ENCODE results near the gene TSHR.

DNA sequence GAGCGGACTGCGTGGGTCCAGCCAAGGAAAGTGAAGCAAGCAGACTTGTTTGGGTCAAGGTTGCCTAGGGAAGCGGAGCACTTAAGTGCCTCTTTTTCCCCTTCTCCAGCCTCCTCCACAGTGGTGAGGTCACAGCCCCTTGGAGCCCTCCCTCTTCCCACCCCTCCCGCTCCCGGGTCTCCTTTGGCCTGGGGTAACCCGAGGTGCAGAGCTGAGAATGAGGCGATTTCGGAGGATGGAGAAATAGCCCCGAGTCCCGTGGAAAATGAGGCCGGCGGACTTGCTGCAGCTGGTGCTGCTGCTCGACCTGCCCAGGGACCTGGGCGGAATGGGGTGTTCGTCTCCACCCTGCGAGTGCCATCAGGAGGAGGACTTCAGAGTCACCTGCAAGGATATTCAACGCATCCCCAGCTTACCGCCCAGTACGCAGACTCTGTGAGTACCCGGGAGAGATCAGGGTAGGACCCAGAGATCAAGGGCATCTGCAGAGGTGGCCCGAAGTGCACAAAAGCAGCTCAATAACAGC lies at the start of gene TSHR:
- no peak for TF ChIP-seq CREB1 (CRISPR knock-in tag; IDR thresholded peaks at IDR 0.05; ENCODE audit: low read depth)
- TF ChIP-seq, protein P1, sequence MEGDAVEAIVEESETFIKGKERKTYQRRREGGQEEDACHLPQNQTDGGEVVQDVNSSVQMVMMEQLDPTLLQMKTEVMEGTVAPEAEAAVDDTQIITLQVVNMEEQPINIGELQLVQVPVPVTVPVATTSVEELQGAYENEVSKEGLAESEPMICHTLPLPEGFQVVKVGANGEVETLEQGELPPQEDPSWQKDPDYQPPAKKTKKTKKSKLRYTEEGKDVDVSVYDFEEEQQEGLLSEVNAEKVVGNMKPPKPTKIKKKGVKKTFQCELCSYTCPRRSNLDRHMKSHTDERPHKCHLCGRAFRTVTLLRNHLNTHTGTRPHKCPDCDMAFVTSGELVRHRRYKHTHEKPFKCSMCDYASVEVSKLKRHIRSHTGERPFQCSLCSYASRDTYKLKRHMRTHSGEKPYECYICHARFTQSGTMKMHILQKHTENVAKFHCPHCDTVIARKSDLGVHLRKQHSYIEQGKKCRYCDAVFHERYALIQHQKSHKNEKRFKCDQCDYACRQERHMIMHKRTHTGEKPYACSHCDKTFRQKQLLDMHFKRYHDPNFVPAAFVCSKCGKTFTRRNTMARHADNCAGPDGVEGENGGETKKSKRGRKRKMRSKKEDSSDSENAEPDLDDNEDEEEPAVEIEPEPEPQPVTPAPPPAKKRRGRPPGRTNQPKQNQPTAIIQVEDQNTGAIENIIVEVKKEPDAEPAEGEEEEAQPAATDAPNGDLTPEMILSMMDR (conservative IDR thresholded peaks at IDR 0.05; ENCODE audit: low read depth in 2 of 2) = no peak
- TF ChIP-seq JUNB (IDR thresholded peaks at IDR 0.05; ENCODE audit: unreplicated experiment) = no peak
- TF ChIP-seq EZH2 (IDR thresholded peaks at IDR 0.05; ENCODE audit: low read depth, unreplicated experiment) = no peak
- no peak for TF ChIP-seq REST (IDR thresholded peaks at IDR 0.05; ENCODE audit: unreplicated experiment)
- no peak for TF ChIP-seq POLR2AphosphoS5 (IDR thresholded peaks at IDR 0.05; ENCODE audit: low read depth)
- TF ChIP-seq EZH2phosphoT487 (IDR thresholded peaks at IDR 0.05; ENCODE audit: unreplicated experiment) = no peak
- no peak for TF ChIP-seq ZNF331 (CRISPR knock-in tag; IDR thresholded peaks at IDR 0.05; ENCODE audit: low read depth)
- TF ChIP-seq ETS1 (IDR thresholded peaks at IDR 0.05) = no peak
